GM23338 (cell line): ENCODE results near the gene TPMT.

ENCODE experiments used
- CTCF ChIP-seq, 2 experiments: fragments of 200-600 bp in 1 of 2; sonication (generic) in 1 of 2; conservative IDR thresholded peaks; 2 replicates each; pipeline versions ENCODE4 v1.5.1 to v1.6.1; 2016 to 2017; ENCODE audit warnings: antibody characterized with exemption in 2 of 2, low read depth in 2 of 2, mild to moderate bottlenecking in 2 of 2, moderate library complexity in 1 of 2
- REST ChIP-seq: IDR thresholded peaks from one replicate; pipeline ENCODE4 v1.6.1; 2018; ENCODE audit warnings: antibody characterized with exemption; ENCODE audit not compliant: unreplicated experiment

- TF ChIP-seq REST: no peak
- no peak for TF ChIP-seq CTCF (conservative IDR thresholded peaks at IDR 0.05; ENCODE audit: low read depth in 2 of 2)
Measured at GRCh38 chr6:18189196-18189595, 34.3 kb upstream of the TPMT start.
